Activated CD4-positive, alpha-beta T cell treated with anti-CD3 and anti-CD28 coated beads for 4 hours (primary cell): Measurements from ENCODE around the gene MYO19.
"Not testable (repeated sequence)": the region's sequence is repeated elsewhere in the genome, so short reads cannot be mapped to it uniquely, and the experiment has no call there.

ENCODE experiments used
- DNase-seq, 2 donors: peaks; one replicate each; pipeline ENCODE4 v3.0.0-alpha.2; 2020

MYO19 gene

DNA sequence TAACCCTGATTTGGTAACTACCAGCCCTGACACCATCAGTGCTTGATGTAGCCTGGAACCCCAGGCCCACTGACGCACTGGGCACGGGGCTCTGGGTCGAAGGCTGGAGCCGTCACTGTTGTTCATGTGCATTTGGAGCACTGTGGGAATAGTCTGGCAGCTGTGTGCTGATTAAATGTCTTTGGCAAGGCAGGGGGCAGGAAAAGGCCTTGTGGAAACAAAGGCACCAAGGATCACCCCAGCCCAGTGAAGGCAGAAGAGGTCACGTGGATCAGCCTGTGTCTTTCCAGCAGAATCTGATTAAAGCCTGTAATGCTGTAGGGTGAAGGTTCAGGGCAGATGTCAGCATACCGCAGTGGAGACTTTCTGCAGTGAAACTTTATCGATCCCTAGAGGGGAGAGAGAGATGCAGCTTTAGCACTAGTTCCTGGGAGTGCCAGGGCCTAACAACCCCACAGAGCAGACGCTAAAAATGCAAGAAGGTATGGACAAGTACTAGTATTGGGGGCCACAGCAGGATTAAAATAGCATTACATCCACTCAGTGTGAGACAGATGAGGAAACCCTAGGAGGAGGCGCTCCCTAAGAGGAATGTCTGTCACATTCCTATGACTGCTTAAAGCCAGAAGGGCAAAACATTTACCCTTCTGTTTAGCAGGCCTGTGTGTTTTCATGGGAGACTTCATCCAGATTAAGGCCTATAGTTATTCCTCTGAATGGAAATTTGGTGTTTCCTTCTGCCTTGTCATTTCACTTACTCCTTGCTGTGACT, 38.5 kb downstream of the MYO19 start:
- DNase-seq, result no peak

DNA sequence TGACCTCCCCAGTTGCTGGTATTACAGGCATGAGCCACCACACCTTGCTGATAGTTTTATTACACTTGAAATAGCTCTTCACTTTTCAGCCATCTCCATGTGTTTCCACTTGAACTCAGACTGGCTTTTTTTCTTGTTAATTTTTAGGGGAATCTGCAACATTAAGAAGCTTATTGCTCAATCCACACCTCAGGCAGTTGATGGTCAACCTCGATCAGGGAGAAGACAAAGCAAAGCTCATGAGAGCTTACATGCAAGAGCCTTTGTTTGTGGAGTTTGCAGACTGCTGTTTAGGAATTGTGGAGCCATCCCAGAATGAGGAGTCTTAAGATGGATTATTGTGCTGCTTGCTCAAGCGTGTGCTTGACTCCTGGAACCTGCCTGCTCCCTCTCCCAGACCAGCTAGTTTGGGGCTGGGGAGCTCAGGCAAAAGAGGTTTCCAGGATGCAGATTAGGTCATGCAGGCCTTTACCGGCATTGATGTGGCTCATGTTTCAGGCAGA, 39.5 kb downstream of the MYO19 start:
- DNase-seq, result no peak

DNA sequence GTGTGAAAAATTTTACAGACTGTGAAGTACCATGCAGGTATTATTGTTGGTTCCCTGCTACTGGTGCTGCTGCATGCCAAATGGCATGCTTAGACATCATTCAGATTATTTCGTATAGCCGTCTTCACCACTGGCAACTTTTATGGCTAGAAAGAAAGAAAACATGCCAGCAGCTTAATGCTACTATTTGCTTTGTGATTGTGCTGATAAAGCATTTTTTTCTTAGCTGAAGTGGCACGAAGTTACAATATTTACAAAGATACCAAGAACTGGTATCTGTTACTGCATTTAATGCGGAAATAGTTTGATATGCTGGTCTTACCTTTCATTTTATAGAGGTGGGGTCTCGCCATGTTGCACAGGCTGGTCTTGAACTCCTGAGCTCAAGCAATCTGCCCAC, 40.0 kb downstream of the MYO19 start:
- no peak for DNase-seq

DNA sequence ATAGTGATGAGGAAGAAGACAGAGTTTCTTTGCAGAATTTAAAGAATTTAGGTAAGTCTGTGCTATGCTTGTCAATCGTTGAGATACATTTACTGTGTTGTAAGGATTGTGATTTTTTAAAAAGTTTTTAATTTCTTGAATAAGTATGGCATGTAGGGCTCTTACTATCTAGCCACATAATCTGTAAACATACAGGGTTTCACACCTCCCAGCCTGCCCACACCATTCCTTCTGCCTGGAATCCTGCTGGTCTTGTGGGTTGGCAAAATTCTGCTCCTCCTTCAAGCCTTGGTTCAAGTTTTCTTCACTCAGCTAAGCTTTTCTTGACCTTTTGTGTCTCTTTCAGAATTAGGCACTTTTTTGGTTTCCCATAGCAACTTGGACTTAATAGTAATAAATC, 40.7 kb downstream of the MYO19 start:
- no peak for DNase-seq

DNA sequence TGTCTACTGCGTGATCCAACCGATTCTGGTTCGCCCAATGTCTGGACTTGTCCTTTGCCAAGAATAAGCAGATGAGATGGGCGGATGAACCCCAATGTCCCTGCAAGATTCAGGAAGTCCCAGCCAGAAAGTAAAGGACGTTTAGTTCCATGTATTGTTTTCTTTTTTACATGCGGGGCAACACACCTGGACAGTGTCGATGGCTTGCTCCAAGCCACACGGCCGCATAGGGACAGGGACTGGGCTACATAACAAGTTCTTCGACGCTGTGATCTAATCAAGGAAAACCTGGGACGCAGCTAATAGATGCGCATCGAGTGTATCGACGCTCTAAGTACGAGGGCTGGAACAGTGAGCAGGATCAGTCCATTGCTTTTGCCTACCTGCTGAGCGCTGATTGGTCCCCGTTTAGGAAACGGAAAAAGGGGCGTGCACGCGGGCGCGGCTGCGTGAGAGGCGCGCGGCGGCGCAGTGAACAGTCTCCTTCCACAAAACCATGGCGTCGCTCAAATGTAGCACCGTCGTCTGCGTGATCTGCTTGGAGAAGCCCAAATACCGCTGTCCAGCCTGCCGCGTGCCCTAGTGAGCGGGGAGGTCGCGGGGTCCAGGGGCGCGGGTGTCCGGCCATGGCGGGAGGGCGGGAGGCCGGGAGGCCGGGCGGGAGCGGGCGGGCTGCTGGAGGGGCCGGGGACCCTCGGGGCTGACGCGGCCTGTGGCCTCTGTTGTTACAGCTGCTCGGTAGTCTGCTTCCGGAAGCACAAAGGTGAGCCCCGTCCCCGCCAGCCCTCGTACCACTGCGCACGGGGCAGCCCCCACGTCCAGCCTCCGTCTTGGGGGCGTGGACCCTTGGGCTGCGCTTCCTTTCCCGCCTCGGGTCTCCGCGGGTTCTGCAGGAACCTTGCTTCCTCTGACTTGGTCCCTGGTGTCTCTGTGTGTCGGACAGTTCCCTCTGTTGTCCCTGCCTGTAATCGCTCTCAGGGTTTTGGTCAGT, 48.2 kb downstream of the MYO19 start, which contains the start of gene ZNHIT3:
Gene ZNHIT3, plus strand, starts transcription at position 478 of the 991 bp plus-strand sequence. Its CDS starts 19 bp downstream, at position 497.
- peak; percentile 86 to 87 for DNase-seq

DNA sequence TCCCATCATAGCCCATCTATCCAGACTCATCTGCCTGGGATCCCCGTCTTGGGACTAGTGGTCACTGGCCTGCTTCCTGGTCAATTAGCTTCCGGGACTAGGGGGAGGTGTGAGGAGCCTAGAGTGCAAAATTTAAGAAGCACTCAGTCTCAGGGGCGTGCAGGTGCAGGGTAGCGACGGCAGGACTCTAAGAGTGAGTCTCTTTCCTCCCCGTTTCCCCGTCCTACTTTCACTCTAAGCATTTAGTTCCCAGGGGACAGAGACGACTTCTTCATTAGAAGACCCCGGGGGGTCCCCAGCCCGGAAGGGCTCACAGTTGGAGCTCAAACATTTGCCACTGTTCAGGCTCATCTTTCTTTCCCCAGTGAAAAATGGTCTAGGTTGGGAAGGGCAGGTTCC, 48.9 kb downstream of the MYO19 start:
- DNase-seq, result no peak

DNA sequence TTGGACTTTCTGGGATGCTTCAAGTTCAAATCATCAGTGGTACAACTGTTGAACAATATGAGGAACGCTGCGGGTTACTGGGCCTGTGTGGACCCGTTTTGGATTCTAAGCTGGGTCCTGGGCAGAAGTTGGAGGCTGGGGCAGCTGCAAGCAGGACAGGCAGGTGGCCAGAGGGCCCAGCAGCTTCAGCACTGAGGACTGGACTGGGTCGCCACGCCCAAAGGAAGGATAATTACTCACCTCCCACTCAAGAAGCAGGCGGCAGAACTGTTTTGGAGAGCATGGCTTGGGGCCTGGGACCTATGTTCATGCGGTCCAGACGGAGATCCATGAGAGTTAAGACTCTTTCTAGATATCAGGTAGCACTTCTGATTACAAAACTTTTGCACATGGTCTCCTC, 49.6 kb downstream of the MYO19 start:
- no peak for DNase-seq

DNA sequence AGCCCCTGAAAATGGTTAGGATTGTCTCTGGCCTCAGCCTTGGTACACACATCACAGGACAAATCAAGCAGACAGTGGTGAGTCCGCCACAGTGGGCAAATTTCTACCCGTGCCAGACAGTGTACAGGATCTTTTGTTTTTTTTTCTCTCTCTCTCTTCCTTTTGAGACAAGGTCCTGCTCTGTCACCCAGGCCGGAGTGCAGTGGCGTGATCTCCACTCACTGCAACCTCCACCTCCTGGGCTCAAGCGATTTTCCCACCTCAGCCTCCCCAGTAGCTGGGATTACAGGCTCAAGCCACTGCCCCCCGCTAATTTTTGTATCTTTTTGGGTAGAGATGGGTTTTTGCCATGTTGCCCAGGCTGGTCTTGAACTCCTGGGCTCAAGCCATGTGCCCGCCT, 50.6 kb downstream of the MYO19 start:
- DNase-seq, result not testable (repeated sequence)

DNA sequence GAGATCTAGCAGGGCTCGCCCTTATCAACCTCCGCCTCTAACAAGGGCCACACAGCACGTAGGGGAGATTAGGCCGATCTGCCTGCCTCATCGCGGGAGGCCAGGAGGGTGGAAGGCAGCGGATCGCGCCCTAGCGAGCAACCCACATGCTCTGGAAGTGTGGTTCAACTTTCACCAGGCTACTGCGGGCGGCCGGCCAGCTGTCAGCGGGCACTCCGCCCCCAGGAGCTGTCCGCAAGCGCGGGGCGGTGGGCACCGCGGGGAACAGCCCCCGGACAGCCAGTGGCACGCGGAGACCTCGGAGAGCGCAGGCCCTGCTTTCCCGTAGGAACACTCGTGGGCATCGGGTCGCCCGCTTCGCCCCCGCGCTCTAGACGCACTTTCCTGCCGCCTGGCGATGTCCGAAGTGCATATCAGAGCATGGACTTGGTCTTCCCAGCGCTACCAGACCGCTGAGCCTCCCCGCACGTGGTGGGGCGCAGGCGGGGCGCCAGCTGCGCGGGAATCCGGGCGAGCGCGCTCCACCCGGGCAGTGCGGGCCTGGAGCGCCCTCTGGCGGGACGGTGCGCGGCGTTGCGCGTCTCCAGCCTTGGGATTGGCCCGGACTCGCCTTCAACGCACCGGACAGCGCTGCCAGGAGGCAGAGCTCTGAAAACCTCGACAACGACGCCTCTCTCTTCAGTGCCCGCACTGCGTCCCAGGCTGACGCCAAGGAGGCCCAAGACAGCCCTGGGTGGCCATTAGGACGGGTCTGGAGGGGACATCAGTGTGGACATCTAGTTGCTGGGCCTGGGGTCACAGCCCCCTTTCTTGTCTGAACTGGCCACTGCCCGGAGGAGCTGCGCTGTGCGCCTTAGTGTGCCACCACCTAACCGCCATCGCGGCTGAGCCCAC, 51.8 kb downstream of the MYO19 start:
- DNase-seq, result peak; percentile 71 to 78

DNA sequence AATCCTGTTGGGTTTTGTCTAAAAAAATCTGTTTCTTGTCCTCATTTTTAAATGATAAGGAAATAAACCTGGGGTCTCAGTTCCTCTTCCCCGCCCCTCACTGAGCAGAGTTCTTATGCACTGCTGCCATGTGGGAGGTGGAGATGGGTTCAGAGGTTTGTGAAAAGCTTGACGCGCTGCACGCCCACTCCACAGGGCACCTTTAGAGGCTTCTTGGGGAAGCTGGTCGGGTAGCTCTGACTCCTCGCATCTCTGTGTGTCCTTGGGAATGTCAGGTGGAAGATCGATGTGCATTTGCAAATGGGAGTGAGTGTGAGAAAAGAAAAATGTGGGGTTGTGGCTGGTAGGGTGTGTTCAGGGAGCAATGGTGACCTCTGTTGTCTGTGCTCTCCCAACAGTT, 52.8 kb downstream of the MYO19 start:
- DNase-seq, result no peak

DNA sequence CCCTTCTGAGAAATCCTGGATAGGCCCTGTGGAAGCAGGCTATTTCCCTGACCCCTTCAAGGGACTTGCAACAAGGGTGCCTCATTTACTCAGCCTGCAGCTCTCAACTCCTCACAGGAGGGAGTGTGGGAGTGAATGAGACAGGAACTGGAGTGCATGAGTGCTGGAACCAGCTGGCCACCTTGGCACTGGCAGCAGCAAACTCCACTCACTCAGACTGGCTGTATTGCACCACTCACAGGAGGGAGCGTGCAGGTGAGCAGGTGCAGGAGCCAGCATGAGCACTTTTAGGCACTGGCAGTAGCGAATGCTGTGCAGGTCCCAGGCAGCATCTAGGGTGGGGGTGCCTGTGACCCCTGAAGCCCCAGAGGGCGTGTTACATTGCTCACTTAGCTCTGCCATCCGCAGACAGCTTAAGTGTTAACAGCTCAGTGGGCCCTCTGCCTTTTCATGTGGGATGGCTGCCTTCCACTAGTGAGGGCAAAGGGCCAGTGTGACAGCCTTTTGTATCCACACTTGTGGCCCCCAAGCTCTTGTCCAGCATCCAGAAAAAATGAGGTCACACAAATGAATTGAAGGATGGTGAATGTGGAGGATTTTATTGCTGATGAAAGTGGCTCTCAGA, 59.2 kb downstream of the MYO19 start:
- no peak for DNase-seq

DNA sequence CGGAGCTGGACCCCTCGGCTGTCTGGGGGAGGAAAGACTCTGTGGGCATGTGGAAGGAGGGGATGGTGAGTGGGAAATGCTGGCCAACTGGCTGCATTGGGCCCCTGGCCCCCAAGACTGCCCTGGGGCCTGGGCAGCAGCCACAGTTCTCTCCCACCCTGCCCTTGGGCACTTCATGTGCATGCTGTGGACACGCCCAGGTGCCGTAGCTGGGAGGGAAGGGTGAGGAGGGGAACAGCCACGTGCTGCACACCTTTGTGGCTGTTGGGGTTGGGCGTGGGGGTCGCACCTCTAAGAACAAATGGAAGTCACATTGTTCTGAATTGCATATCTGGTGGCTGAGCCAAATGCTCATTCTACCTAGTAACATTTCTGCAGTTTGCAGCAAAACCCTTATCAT, 60.1 kb downstream of the MYO19 start:
- no peak for DNase-seq

DNA sequence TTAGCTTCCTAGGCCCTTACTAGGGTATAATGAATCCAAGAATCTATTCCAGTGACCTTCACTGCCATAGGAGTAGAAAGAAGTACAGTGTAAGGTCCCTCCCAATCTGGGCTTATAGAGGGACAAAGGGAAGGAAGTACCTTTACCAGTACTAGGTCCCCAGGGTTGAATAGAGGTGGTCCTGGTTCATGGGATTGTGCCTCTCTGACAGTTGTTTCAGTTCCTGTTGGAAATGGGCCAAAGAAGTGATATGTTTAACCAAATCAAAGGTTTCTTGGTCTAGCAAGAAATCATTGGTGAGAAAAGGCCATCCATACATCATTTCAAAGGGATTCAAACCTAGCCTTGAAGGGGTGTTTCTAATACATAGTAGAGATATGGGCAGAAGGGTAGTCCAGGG, 64.2 kb downstream of the MYO19 start:
- DNase-seq, result no peak

DNA sequence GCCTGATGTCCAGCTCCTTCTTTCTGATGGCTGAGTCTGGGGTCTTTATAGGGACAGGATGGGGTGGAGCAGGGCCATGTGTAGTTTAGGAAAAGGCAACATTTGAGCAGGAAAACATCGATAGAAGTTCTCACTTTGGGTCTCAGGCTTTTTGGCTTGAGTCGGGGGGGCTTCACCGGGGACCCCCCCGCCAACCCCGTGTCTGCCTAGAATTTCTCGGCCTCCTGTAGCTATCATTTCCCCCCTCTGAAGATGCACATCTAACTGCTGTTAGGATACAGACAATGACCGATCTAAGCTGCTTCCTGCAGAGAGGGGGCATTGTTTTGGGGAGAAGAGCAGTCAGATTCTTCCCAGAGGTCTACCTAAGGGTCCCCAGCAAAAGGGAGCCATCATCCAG, 64.9 kb downstream of the MYO19 start:
- no peak for DNase-seq

DNA sequence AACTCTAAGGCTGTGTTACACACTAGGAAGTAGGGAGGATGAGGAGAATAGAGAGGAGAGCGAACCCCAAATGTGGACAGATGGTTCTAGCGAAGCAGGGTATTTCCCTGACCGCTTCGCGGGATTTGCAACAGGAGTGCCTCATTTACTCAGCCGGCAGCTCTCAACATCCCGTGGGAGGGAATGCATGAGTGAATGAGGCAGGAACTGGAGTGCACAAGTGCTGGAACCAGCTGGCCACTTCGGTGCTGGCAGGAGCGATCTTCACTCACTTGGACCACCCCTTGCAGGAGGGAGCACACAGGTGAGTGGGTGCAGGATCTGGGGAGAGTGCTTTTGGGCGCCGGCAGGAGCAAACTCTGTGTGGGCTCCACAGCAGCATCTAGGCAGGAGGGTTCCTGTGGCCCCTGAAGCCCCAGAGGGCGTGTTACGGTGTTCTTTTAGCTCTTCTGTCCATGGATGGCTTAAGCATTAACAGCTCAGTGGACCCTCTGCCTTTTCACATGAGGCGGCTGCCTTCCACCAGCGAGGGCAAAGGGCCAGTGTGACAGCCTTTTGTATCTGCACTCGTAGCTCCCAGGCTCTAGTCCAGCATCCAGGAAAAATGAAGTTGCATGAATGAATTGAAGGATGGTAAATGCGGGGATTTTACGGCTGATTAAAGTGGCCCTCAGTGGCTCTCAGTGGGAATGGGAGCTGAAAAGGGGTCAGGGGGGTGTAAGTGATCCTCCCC, 65.6 kb downstream of the MYO19 start:
- DNase-seq, result no peak

DNA sequence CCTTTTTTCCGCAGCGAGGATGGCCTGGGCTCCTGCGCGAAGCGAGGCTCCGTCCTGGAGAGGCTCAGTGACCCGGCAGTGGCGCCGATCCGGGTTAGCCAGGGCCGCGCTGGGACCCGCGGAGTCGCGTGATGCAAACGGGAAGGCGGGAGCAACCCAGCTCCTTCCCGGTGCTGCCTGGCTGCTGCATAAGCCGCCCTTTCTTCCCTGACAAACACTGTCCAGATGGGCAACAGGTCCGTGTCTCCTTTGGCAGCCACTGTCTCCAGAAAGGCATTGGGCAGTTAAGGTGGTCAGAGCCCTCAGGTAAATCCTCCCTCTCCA, 69.9 kb downstream of the MYO19 start:
- no peak for DNase-seq

DNA sequence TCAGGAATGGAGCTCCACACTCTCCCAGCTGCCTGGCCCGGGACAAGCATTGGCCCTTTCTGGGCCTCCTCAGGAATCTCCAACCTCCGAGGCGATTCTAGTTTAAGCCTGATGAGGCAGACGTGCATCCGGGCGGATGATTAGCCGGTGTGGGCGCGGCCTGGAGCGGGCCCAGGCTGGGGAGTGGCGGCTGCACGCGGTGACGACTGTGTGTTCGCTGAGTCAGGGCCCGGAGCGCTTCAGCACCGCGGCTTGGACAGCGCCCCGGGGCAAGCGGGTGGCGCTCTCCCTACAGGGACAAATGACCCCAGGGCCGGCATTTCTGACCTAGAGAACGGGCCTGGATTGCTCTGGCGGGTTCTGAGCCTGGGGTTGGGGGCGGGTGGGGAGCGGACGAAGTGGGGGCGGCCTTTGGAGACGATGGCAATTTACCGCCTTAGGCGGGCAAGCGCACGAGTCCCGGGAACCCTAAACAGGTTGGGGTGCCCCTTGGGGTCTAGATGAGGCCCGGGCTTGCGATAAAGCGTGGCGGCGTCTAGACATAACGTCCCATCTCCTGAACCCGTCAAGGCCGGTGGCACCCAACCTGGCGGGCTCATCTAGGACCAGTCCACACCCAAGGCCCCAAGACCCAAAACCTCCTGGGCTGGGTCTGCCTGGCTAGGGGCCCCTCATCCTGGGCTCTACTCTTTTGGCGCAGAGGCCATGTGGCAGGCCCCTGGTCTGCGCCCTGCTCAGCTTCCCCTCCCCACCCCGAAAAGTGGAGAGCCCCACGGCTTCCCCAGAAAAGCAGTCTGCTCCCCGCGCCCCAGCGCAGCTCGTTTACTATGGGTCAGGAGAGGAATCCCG, 70.5 kb downstream of the MYO19 start:
- DNase-seq, result peak in 1 of 2 donors; percentile 8

DNA sequence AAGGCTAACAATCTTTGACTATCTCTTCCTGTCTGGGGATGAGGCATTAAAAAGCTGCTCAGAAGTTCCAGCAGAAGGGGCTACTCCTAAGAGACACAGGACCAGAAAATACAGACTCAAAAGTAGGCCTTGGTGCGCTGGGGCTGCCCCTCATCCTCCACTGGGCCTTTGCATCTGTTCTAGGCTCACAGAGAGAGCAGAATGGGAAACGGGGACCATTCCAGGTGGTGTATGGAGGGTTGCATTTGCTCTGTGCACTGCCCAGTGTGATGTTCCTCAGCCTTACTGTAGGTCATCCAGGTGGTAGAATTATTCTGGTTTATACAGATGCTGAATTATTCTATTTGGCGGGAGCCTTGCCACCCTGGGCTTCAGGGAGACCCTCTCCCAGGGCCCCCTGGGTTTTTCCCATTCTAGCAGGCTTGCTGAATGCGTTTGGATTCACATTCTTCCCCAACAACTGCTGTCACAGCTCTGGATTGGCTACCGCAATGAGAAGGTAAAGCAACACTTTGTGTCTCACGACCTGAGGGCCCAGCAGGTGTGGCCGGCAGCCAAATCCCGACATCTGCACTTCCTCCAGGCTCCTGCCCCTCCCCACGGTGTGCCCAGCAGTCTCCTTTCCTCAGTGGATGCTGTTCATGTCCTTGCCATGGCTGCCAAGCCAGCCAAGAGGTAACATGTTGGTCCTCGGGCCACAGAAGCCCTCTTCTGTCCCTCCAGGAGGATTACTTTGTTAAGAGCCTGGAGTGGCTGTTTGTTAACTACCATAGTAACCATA, 73.1 kb downstream of the MYO19 start:
- no peak for DNase-seq

DNA sequence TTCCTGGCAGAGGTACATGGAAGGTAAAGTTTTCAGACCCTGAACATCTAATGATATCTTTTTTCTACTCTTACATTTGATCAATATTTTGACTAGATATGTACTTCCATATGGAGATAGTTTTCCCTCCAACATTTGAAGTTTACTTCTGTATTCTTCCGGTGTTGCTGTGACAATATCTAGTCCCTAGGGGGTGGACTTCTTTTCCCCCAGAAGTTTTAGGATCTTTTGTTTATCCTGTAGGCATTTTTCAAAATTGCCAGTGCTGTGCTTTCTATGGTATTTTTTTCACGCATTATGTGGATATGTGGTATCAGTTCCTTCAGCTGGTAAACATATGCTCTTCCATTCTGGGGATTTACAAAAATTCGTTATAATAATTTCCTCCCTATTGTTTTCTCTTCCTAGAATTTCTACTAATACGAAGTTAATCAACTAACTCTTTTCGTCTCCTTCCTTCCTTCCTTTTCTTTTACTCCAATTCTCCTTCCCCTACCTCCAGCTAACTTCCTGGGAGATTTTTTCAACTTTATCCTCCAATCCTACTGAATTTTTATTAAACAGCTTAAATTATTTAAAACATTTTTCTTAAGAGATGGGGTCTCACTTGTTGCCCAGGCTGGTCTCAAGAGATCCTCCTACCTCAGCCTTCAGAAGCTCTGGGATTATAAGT, 74.3 kb downstream of the MYO19 start:
- no peak for DNase-seq
